ENCODE data around the gene TNFSF10.

Gene TNFSF10

GRCh38 chr3:172546628-172547214 is 23.5 kb upstream of the TNFSF10 start:
- Histone ChIP-seq H3K36me3 (replicated peaks; ENCODE audit: low read depth, low read length) (no peaks in the 10 kb centered on the region), H3K9me3 (ENCODE audit: insufficient read depth, low read length) (no peaks in the 10 kb centered on the region), H3K27me3 (ENCODE audit: low read depth, low read length) (no peaks in the 10 kb centered on the region), H3K4me2 (ENCODE audit: low read length) (peak overlapping the region; percentile 27; the same call in 1 of the 2 replicates), H3K4me3 (ENCODE audit: low read length) (no peak overlapping the region), H3K27ac (ENCODE audit: low read length) (no peak overlapping the region), H4K20me1 (ENCODE audit: insufficient read depth, low read length) (no peaks in the 10 kb centered on the region), H3K79me2 (ENCODE audit: low read length) (no peaks in the 10 kb centered on the region), H3K9ac (ENCODE audit: low read length) (no peak overlapping the region), H2AFZ (ENCODE audit: low read depth, low read length) (no peak overlapping the region), H3K4me1 (ENCODE audit: low read length) (peaks cover 13% of the 10 kb centered on the region)
- TF ChIP-seq EZH2phosphoT487 (IDR thresholded peaks at IDR 0.05; ENCODE audit: low read depth) (no peak), CTCF (IDR thresholded peaks at IDR 0.05; ENCODE audit: low read depth, low read length) (no peak)

- H3K4me2 ChIP-seq (ENCODE audit: low read length) = no peak overlapping the region
- TF ChIP-seq CTCF (IDR thresholded peaks at IDR 0.05; ENCODE audit: low read depth, low read length) = no peak
- peaks cover 13% of the 10 kb centered on the region for H3K4me1 ChIP-seq (ENCODE audit: low read length)
- no peak overlapping the region for H3K4me3 ChIP-seq (ENCODE audit: low read length)
- no peaks in the 10 kb centered on the region for H3K36me3 ChIP-seq (replicated peaks; ENCODE audit: low read depth, low read length)
- H3K9me3 ChIP-seq (ENCODE audit: insufficient read depth, low read length) = no peaks in the 10 kb centered on the region
- H2AFZ ChIP-seq (ENCODE audit: low read depth, low read length) = no peak overlapping the region
- H3K27me3 ChIP-seq (ENCODE audit: low read depth, low read length) = no peaks in the 10 kb centered on the region
- no peak overlapping the region for H3K9ac ChIP-seq (ENCODE audit: low read length)
- H3K79me2 ChIP-seq (ENCODE audit: low read length) = no peaks in the 10 kb centered on the region
- H3K27ac ChIP-seq (ENCODE audit: low read length) = no peak overlapping the region
- H4K20me1 ChIP-seq (ENCODE audit: insufficient read depth, low read length) = no peaks in the 10 kb centered on the region
Observed at GRCh38 chr3:172546105-172546504, 22.9 kb upstream of the TNFSF10 start.

- Histone ChIP-seq H3K27ac (ENCODE audit: low read length) (no peak overlapping the region), H2AFZ (ENCODE audit: low read depth, low read length) (no peak overlapping the region), H3K4me1 (ENCODE audit: low read length) (peaks cover 13% of the 10 kb centered on the region)
Observed at GRCh38 chr3:172544404-172544803, 21.2 kb upstream of the TNFSF10 start.

GRCh38 chr3:172543884-172544283 is 20.7 kb upstream of the TNFSF10 start:
- H3K4me1 ChIP-seq (ENCODE audit: low read length) = peaks cover 13% of the 10 kb centered on the region

More at GRCh38 chr3:172544404-172544803, 21.2 kb upstream of the TNFSF10 start:
- Histone ChIP-seq H3K9ac (ENCODE audit: low read length) (no peak overlapping the region), H3K4me2 (ENCODE audit: low read length) (no peak overlapping the region), H3K4me3 (ENCODE audit: low read length) (no peak overlapping the region), H3K79me2 (ENCODE audit: low read length) (no peaks in the 10 kb centered on the region), H4K20me1 (ENCODE audit: insufficient read depth, low read length) (no peaks in the 10 kb centered on the region), H3K27me3 (ENCODE audit: low read depth, low read length) (no peaks in the 10 kb centered on the region), H3K9me3 (ENCODE audit: insufficient read depth, low read length) (no peaks in the 10 kb centered on the region), H3K36me3 (replicated peaks; ENCODE audit: low read depth, low read length) (no peaks in the 10 kb centered on the region)
- TF ChIP-seq CTCF (IDR thresholded peaks at IDR 0.05; ENCODE audit: low read depth, low read length) (no peak), EZH2phosphoT487 (IDR thresholded peaks at IDR 0.05; ENCODE audit: low read depth) (no peak)

More at GRCh38 chr3:172543884-172544283, 20.7 kb upstream of the TNFSF10 start:
- Histone ChIP-seq H3K27me3 (ENCODE audit: low read depth, low read length) (no peaks in the 10 kb centered on the region), H2AFZ (ENCODE audit: low read depth, low read length) (no peak overlapping the region), H3K36me3 (replicated peaks; ENCODE audit: low read depth, low read length) (no peaks in the 10 kb centered on the region), H3K9ac (ENCODE audit: low read length) (no peak overlapping the region), H3K27ac (ENCODE audit: low read length) (no peak overlapping the region), H3K9me3 (ENCODE audit: insufficient read depth, low read length) (no peaks in the 10 kb centered on the region), H3K4me3 (ENCODE audit: low read length) (no peak overlapping the region), H3K79me2 (ENCODE audit: low read length) (no peaks in the 10 kb centered on the region), H4K20me1 (ENCODE audit: insufficient read depth, low read length) (no peaks in the 10 kb centered on the region), H3K4me2 (ENCODE audit: low read length) (no peak overlapping the region)
- TF ChIP-seq EZH2phosphoT487 (IDR thresholded peaks at IDR 0.05; ENCODE audit: low read depth) (no peak), CTCF (IDR thresholded peaks at IDR 0.05; ENCODE audit: low read depth, low read length) (no peak)
